ENCODE results near the gene HMGA1.

- TF ChIP-seq POLR2A (IDR thresholded peaks at IDR 0.05; ENCODE audit: insufficient read depth in 1 of 2, low read depth in 2 of 2, low read length in 2 of 2) (no peak), ATF7 (IDR thresholded peaks at IDR 0.05) (no peak), ATF7 (CRISPR knock-in tag; IDR thresholded peaks at IDR 0.05) (no peak)
Measured at GRCh38 chr6:34260576-34261267, 24.0 kb downstream of the HMGA1 start.

Measured in HepG2 (cell line).